NT2/D1 (cell line): Measurements from ENCODE around the gene ARHGAP23.
A peak's percentile ranks its signal among the peaks of the same experiment; 100 is the strongest.

Source experiments
- DNase-seq: peaks from one replicate; pipeline ENCODE4 v3.0.0-alpha.2; 2011; ENCODE audit warnings: low read depth, low spot score
- H3K27me3 ChIP-seq: 2 replicates; pipeline ENCODE4 v1.6.0; 2011; ENCODE audit warnings: mild to moderate bottlenecking; ENCODE audit not compliant: insufficient read length, insufficient read depth
- H3K36me3 ChIP-seq: 2 replicates; pipeline ENCODE4 v1.6.1; 2011; ENCODE audit warnings: mild to moderate bottlenecking, low read length, mixed read lengths; ENCODE audit not compliant: insufficient read depth, insufficient read length
- H3K4me1 ChIP-seq: 2 replicates; pipeline ENCODE4 v1.5.1; 2011; ENCODE audit not compliant: insufficient read depth, insufficient read length
- H3K4me3 ChIP-seq: 2 replicates; pipeline ENCODE4 v1.5.1; 2011; ENCODE audit warnings: low read depth; ENCODE audit not compliant: insufficient read length
- H3K9ac ChIP-seq: 2 replicates; pipeline ENCODE4 v1.6.0; 2011; ENCODE audit warnings: low read depth; ENCODE audit not compliant: insufficient read length
- H3K9me3 ChIP-seq: 2 replicates; pipeline ENCODE4 v1.5.1; 2011; ENCODE audit warnings: mild to moderate bottlenecking, low read length; ENCODE audit not compliant: insufficient read depth
- SUZ12 ChIP-seq: IDR thresholded peaks from 2 replicates; pipeline ENCODE4 v1.6.1; 2011; ENCODE audit not compliant: insufficient read length, insufficient read depth; ENCODE audit errors: extremely low read depth
- YY1 ChIP-seq: IDR thresholded peaks from 2 replicates; pipeline ENCODE4 v1.6.1; 2011; ENCODE audit not compliant: insufficient read length, insufficient read depth
- ZNF274 ChIP-seq: IDR thresholded peaks from 2 replicates; pipeline ENCODE4 v1.6.1; 2011; ENCODE audit warnings: mild to moderate bottlenecking, low read depth, low read length

Gene ARHGAP23

DNA sequence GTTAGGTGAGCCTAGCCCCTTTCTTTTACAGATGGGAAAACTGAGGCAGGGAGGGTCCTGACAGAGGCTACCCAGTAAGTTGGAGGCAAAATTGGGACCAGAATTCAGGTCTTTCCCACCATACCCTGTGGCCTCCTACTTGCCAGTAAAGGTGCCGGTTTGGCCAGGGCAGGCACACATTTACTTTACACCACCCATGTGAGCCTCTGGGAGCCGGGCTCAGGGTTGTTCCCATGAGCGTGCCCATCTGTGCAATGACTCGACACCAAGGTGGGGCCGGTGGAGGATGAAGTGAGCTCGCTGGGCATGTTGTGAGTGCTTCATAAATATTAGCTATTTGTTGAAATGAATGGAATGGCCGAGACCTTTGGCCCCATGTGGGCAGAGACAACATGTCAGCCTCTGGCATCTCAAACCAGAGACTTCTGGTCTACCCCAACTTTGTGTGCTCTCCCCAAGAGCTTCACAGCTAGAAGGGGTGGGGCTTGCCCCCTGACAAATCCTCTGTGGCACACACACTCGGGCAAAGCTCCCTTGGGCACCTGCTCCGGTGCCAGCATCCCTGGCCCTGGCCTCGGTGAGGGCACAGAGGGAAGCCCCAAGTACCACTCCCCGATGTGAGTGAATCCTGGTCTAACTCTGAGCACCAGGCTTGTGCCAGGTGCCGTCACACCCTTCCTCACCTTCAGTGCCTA is 117.4 kb downstream of the ARHGAP23 start:
- Histone ChIP-seq H3K4me1 (peaks cover 34% of the 10 kb centered on the region), H3K27me3 (no peaks in the 10 kb centered on the region), H3K36me3 (no peaks in the 10 kb centered on the region), H3K4me3 (no peak overlapping the region), H3K9ac (no peak overlapping the region), H3K9me3 (no peaks in the 10 kb centered on the region)
- DNase-seq = no peak
- TF ChIP-seq YY1 (no peak), SUZ12 (no peak), ZNF274 (no peak)

DNA sequence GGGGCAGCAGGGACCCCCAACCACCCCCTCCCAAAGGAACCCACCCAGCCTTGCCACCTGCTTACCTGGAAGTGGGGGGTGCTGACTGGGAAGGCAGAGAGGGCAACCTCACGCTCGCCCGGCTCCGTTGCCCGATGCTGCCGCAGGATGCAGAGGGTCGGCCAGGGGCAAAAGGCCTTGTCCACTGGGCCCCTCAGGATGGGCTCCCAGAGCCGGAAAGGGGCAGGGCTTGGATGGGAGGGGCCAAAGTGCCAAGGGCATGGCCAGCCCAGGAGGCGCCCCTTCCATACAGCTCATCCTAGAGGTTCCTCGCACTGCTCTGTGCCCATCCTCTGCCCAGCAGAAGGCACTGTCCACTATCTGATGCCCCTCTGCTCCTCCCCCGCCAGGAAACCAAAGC is 118.1 kb downstream of the ARHGAP23 start:
- H3K27me3 ChIP-seq = no peaks in the 10 kb centered on the region
- H3K9me3 ChIP-seq = no peaks in the 10 kb centered on the region
- no peak overlapping the region for H3K4me3 ChIP-seq
- TF ChIP-seq ZNF274 (no peak), YY1 (no peak), SUZ12 (no peak)
- peaks cover 33% of the 10 kb centered on the region for H3K4me1 ChIP-seq
- no peak overlapping the region for H3K9ac ChIP-seq
- no peak for DNase-seq
- H3K36me3 ChIP-seq = no peaks in the 10 kb centered on the region

- peaks cover 28% of the 10 kb centered on the region for H3K4me1 ChIP-seq
- H3K4me3 ChIP-seq = no peak overlapping the region
- DNase-seq = no peak
- H3K36me3 ChIP-seq = no peaks in the 10 kb centered on the region
- no peak for TF ChIP-seq ZNF274
- no peak for TF ChIP-seq SUZ12
- no peak for TF ChIP-seq YY1
- no peaks in the 10 kb centered on the region for H3K27me3 ChIP-seq
- no peak overlapping the region for H3K9ac ChIP-seq
- no peaks in the 10 kb centered on the region for H3K9me3 ChIP-seq
These were observed 119.2 kb downstream of the ARHGAP23 start for GRCh38 chr17:38547444-38547843.

GRCh38 chr17:38549285-38549684 is 121.0 kb downstream of the ARHGAP23 start:
- no peaks in the 10 kb centered on the region for H3K36me3 ChIP-seq
- H3K9ac ChIP-seq = no peak overlapping the region
- TF ChIP-seq YY1 (no peak), ZNF274 (no peak), SUZ12 (no peak)
- H3K27me3 ChIP-seq = no peaks in the 10 kb centered on the region
- H3K9me3 ChIP-seq = no peaks in the 10 kb centered on the region
- peaks cover 14% of the 10 kb centered on the region for H3K4me1 ChIP-seq
- no peak for DNase-seq
- H3K4me3 ChIP-seq = no peak overlapping the region

DNA sequence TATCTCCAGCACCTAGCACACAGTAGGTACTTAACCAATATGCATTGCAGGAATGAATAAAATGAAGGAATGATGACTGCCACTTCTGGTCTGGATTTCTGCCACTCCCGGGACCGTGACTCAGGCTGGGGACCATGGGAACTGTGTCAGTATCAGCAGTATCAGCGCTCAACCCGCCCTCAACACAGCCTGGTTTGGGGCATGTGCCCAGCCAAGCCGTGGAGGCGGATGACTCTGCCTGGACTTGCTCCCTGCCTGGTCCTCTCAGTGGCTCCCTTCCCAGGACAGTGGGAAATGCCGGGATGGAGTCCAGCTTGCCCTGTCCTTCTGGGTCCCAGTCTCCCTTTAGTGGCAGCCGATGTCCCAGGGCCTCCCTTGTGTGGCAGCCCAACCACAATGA is 122.4 kb downstream of the ARHGAP23 start:
- TF ChIP-seq SUZ12 (no peak), YY1 (no peak), ZNF274 (no peak)
- no peaks in the 10 kb centered on the region for H3K36me3 ChIP-seq
- no peak for DNase-seq
- peaks cover 11% of the 10 kb centered on the region for H3K4me1 ChIP-seq
- H3K27me3 ChIP-seq = no peaks in the 10 kb centered on the region
- H3K9me3 ChIP-seq = no peaks in the 10 kb centered on the region
- no peak overlapping the region for H3K4me3 ChIP-seq
- no peak overlapping the region for H3K9ac ChIP-seq

DNA sequence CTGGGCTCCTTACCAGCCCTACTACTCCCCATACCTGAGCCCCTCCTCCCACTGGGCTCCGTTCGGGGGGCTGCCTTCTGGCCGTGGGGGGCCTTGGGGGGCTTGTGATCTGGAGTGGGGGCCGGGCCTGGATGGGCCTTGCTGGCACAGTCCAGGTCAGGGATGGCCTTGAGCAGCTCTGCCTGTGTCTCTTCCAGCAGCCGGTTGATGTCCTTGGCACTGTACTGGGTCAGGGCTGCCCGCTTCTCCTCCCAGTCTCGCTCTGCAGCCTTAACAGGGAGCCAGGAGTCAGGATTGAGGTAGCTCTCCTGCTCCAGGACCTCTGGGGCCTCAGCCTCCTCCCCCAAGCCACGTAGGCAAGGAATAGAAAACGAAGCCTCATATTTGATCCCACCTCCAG is 122.9 kb downstream of the ARHGAP23 start:
- Histone ChIP-seq H3K9me3 (no peaks in the 10 kb centered on the region), H3K4me1 (peaks cover 11% of the 10 kb centered on the region), H3K4me3 (no peak overlapping the region), H3K9ac (no peak overlapping the region), H3K36me3 (no peaks in the 10 kb centered on the region), H3K27me3 (no peaks in the 10 kb centered on the region)
- no peak for DNase-seq
- TF ChIP-seq ZNF274 (no peak), SUZ12 (no peak), YY1 (no peak)

DNA sequence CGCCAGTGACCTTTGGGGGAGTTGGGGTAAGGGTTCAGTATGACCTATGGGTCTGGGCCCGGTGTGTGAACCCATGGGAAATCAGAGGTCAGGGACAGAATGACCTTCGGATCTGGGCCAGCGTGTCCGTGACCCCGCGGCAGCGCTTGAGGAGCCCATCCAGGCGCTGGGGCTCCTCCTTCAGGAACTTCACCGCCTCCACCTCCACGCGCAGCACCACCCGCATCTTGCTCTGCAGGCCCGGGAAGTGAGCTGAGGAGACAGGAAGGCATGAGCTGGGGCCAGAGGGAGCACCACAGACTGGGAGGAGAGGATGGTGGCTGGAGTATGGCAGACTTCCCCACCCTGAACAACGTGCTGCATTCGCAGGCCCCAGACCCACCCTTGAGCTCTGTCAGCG is 124.1 kb downstream of the ARHGAP23 start:
- Histone ChIP-seq H3K4me1 (peaks cover 12% of the 10 kb centered on the region), H3K27me3 (peaks cover 6% of the 10 kb centered on the region), H3K9ac (peak overlapping the region; percentile 29), H3K9me3 (no peaks in the 10 kb centered on the region), H3K36me3 (no peaks in the 10 kb centered on the region), H3K4me3 (no peak overlapping the region)
- TF ChIP-seq SUZ12 (no peak), YY1 (no peak), ZNF274 (no peak)
- no peak for DNase-seq
